Cerebellar cortex (tissue), 1 donor: Measurements from ENCODE around the gene RNU6-9.

Experiments used
- DNase-seq: peaks from one replicate; pipeline ENCODE4 v3.0.0-alpha.2; 2015; ENCODE audit warnings: low spot score

Gene RNU6-9

GRCh38 chr19:899336-900042, 6.2 kb downstream of the RNU6-9 start:
- no peak for DNase-seq

GRCh38 chr19:900043-900301, 6.7 kb downstream of the RNU6-9 start:
- no peak for DNase-seq

DNA sequence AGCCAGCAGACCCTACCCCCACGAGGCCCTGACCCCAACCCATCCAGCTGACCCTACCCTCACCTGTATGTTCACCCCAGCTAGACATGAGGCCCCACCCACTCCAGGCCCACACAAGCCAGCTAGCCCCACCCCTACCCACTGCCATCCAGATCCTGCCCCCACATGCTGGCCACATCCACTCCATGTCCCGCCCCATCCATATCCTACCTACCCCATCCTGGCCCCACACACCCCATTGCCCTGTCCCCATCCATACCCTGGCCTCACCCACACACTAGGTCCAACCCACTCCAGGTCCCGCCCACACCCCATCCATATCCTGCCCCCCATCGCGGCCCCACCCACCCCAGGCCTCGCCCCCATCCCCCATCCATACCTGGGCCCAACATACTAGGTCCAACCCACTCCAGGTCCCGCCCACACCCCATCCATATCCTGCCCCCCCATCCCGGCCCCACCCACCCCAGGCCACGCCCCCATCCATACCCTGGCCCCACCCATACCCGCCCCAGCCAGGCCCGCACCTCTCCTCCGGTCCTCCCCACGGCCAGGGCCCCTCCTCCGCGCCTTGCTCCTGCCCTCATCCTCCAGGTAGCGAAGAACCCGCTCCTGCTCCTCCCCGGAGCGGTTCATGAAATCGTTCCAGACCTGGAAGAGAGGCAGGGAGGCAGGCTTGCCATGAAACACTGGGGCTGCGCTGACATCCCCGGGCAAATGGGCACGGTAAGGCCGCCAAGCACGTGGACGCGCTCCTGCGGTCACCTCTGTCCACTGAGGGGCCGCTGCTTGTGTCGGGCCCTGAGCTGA, 7.2 kb downstream of the RNU6-9 start:
- no peak for DNase-seq

DNA sequence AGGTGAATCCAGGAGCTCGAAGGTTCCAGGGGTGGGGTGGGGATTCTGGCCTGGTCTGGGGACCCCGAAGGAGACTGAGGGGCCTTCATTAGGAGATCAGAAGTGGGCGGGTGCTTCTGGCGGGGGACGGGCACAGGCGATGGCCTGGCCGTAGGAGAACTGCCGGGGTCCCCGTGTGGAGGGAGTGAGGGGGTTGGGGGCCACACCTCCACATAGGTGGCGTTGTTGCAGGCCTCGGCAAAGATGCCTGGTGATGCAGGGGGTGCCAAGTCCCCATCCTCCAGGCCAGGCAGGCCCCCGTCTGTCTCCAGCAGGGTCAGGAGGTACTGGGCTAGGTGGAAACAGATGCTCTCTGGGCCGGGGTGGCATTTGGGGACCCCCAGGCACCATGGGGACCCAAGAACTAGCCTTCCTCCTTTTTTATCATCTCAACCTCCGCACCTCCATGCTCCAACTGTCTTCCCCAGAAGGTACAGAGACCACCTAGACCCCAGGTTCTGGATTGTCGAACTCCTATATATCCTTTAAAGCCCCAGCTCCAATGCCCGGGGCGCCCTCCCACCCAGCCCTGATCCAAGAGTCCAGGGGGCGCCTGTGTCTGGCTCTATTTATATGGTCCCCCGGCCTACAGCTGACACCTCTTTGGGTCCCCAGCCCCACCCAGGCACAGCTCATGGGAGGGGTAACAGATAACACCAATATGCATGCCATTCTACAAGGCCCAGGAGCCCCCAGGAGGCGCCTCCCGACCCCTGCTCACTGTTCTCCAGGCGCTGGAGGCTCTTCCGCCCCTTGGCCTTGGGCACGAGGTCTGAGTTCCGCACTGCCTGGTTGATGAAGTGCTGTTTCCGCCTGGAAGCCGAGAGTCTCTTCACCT, 8.2 kb downstream of the RNU6-9 start:
- DNase-seq, result no peak

DNA sequence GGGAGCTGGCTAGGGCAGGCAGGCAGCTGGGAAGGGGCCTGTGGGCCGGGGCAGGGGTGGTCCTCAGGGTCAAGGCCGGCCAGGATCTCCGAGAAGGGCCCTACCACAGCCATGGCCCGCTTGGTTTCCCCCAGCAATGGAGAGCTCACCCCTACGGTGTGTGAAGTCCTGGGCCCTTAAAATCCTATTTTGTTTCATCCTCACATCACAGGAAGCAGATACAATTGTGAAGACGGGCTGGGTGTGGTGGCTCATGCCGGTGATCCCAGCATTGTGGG, 8.7 kb downstream of the RNU6-9 start:
- DNase-seq, result no peak

DNA sequence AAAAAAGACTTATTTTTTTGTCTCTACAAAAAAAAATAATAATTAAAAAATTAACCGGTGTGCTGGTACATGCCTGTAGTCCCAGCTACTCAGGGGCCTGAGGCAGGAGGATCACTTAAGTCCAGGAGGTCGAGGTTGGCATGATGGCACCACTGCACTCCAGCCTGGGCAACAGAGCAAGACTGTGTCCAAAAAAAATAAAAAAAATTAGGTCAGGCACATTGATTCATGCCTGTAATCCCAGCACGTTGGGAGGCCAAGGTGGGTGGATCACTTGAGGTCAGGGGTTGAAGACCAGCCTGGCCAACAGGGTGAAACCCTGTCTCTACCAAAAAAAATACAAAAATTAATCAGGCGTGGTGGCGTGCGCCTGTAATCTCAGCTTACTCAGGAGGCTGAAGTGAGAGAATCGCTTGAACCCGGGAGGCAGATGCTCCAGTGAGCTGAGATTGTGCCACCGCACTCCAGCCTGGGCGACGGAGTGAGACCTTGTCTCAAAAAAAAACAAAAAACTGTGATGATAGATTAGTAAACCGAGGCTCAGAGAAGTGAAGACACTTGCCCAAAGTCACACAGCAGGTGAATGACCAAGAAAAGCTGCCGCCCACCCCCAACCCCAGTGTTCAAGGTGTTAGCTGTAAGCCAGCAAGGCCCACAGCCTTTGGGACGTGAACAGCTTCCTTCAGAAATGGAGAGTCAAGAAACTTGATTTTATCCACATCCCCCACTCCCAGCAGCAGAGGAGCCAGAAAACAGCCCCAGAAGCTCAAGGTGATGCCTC, 9.4 kb downstream of the RNU6-9 start:
- DNase-seq, result no peak

DNA sequence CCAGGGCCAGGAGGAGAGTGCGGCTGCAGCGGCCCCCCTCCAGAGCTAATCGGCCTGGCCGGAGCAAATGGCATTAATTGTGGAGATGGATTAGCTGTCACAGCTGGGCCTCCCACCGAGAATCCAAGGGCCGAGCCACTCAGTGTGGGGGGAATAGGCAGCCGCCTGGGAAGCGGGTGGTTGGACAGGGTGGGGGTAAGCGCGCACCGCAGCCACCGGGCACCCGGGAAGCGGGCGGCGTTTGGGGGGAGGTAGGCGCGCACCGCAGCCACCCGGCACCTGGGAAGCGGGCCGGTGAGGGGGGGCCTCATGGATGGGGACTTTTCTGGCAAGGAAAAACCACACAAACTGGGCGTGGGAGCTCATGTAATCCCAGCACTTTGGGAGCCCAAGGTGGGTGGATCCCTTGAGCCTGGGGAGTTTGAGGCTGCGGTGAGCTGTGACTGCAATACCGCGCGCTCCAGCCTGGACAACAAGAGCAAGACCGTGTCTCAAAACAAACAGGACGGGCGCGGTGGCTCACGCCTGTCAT, 10.0 kb downstream of the RNU6-9 start:
- DNase-seq, result no peak

DNA sequence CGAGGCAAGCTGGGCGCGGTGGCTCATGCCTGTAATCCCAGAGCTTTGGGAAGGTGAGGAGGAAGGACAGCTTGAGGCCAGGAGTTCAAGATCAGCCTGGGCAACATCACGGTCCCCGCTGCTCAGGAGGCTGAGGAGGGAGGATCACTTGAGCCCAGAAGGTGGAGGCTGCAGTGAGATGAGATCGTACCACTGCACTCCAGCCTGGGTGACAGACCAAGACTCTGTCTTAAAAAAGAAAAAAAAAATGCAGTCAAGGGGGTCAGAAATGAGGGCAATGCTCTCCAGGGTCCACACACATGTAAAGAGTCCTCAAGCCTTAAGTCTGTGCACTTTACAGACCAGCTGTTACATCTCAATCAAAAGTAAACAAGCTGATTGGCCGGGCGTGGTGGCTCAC, 11.3 kb downstream of the RNU6-9 start:
- DNase-seq, result no peak

- no peak for DNase-seq
Observed at GRCh38 chr19:906480-906879, 13.2 kb downstream of the RNU6-9 start.

GRCh38 chr19:907183-907853, 14.0 kb downstream of the RNU6-9 start:
- DNase-seq, result no peak

DNA sequence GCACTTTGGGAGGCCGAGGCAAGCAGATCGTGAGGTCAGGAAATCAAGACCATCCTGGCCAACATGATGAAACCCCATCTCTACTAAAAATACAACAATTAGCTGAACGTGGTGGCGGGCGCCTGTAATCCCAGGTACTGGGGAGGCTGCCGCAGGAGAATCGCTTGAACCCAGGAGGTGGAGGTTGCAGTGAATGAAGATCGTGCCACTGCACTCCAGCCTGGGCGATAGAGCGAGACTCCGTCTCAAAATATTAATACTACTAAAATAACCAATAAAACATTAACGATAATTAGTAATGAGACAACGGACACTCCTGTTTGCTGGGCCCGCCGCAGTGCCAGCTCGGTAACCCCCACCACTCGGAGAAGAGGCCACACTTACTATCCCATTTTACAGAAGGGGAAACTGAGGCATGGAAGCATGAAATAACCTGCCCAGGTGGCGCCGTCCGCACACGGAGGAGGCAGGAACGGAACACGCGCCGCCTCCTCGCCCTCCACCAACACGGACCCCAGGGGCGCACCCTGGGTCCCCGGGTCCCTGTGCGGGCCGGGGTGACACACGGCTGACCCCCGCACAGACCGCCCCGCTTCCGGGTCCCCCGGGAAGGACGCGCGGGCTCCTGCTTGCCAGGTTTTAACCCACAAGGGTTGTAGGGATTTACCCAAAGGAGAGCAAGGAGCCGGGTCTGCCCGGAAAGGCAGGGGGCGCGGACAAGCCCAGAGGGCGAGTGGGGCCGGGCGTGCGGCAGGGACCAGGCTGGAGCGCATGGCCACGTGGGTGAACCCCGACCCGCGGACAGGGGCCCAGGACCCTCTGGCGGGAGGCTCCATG, 18.1 kb downstream of the RNU6-9 start:
- DNase-seq, result no peak

DNA sequence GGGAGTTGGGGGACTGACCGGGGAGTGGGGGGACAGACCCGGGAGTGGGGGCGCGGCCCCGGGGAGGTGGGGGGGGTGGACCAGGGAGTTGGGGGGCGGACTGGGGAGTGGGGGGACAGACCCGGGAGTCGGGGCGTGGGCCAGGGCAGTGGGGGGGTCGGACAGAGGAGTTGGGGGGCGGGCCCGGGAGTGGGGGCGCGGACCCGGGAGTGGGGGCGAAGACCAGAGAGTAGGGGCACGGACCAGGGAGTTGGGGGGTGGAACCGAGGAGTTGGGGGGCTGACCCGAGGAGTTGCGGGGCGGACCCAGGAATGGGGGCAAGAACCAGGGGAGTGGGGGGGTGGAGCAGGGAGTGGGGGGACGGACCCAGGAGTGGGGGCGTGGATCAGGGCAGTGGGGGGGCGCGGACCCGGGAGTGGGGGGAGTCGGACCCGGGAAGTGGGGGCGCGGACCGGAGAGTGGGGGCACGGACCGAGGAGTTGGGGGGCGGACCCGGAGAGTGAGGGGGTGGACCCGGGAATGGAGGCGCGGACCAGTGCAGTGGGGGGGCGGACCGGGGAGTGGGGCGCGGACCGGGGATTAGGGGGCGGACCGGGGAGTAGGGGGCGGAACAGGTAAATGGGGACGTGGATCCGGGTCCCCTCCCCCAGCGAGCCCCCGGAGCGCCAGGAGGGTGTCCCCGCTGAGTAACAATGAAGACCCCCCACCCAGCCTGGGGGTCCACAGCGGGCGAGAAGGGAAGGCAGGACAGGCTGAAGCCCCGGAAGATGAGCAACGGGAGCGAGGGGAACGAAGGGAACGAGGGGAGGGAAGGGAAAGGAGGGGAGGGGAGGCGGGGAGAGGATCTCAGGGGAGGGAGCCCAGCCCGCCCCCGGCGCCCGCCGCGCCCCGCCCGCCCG, 19.1 kb downstream of the RNU6-9 start:
- no peak for DNase-seq

GRCh38 chr19:913080-913748, 19.9 kb downstream of the RNU6-9 start, which contains the start of gene R3HDM4:
Gene R3HDM4 (minus strand): TSS chr19:913219. CDS start chr19:913157, 62 bp downstream.
- peak; percentile 50 for DNase-seq

GRCh38 chr19:916645-917322, 23.5 kb downstream of the RNU6-9 start:
- DNase-seq, result no peak

DNA sequence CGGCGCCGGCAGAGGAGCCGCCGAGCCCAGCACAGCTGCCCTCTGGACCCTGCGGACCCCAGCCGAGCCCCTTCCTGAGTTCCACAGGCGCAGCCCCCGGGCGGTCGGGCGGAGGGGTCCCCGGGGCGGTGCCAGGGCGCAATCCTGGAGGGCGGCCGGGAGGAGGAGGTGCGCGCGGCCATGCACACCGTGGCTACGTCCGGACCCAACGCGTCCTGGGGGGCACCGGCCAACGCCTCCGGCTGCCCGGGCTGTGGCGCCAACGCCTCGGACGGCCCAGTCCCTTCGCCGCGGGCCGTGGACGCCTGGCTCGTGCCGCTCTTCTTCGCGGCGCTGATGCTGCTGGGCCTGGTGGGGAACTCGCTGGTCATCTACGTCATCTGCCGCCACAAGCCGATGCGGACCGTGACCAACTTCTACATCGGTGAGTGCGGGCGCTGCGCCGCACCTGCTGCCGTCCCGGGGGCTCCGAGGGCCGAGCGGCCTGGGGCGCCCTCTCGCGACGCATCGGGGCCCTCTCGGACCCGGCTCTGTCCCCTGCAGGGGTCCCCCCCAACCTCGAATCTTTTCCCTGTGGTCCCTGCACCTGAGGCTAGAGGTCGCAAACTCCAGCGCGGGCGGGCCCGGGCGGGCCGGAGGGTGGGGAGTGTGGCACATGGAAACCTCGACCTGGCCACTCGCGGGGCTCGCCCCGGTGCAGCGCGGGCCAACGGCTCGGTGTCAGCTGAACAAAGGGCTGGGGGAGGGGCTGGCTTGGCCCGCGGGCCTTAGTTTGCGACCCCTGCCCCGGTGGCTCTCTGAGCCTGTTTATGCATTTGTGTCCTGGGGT, 24.3 kb downstream of the RNU6-9 start, which contains the start of gene KISS1R:
TSS of gene KISS1R (plus strand) at position 11 of the 829 bp plus-strand sequence. CDS start at position 181, 170 bp downstream.
- peak; percentile 61 for DNase-seq

- no peak for DNase-seq
Observed at GRCh38 chr19:918152-918437, 24.8 kb downstream of the RNU6-9 start.

- DNase-seq, result no peak
Observed at GRCh38 chr19:918481-919198, 25.4 kb downstream of the RNU6-9 start.
